ENCODE results near the gene WDR35.

DNA sequence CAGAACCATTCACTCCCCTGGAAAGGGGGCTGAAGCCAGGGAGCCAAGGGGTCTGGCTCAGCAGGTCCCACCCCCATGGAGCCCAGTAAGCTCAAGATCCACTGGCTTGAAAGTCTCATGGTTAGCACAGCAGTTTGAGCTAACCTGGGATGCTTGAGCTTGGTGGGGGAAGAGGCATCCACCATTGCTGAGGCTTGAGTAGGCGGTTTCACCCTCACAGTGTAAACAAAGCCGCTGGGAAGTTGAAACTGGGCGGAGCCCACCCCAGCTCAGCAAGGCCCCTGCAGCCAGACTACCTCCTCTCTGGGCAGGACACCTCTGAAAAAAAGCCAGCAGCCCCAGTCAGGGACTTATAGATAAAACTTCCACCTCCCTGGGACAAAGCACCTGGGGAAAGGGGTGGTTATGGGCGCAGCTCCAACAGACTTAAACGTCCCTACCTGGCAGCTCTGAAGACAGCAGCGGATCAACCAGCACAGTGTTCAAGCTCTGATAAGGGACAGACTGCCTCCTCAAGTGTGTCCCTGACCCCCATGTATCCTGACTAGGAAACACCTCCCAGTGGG, 73.4 kb downstream of the WDR35 start:
- TF ChIP-seq CTCF (conservative IDR thresholded peaks at IDR 0.05) (no peak), EZH2 (IDR thresholded peaks at IDR 0.05; ENCODE audit: low read depth) (no peak)
